ENCODE results near the gene MORN1.

The MORN1 gene

GRCh38 chr1:2395245-2395644 is 3.9 kb upstream of the MORN1 start:
- TF ChIP-seq ZFP3 (CRISPR knock-in tag; IDR thresholded peaks at IDR 0.05) (no peak), POU6F1 (CRISPR knock-in tag; IDR thresholded peaks at IDR 0.05; ENCODE audit: borderline replicate concordance, low read depth) (no peak), ZNF70 (CRISPR knock-in tag; IDR thresholded peaks at IDR 0.05) (no peak), CSRNP3 (CRISPR knock-in tag; IDR thresholded peaks at IDR 0.05) (no peak), ESRRG (CRISPR knock-in tag; IDR thresholded peaks at IDR 0.05) (no peak), PATZ1 (CRISPR knock-in tag; IDR thresholded peaks at IDR 0.05; ENCODE audit: borderline replicate concordance) (no peak), ZFP30 (CRISPR knock-in tag; IDR thresholded peaks at IDR 0.05) (no peak), CREB5 (CRISPR knock-in tag; IDR thresholded peaks at IDR 0.05; ENCODE audit: low read depth) (no peak), ISL1 (CRISPR knock-in tag; IDR thresholded peaks at IDR 0.05) (no peak), ZC3H10 (CRISPR knock-in tag; IDR thresholded peaks at IDR 0.05) (no peak), TSHZ2 (CRISPR knock-in tag; IDR thresholded peaks at IDR 0.05) (no peak), ARNTL (CRISPR knock-in tag; IDR thresholded peaks at IDR 0.05; ENCODE audit: borderline replicate concordance, low read depth) (no peak), CSDC2 (CRISPR knock-in tag; IDR thresholded peaks at IDR 0.05) (no peak), PPARA (CRISPR knock-in tag; IDR thresholded peaks at IDR 0.05; ENCODE audit: borderline replicate concordance) (no peak), ZNF565 (CRISPR knock-in tag; conservative IDR thresholded peaks at IDR 0.05; ENCODE audit: low read depth) (no peak), SNAI2 (CRISPR knock-in tag; IDR thresholded peaks at IDR 0.05) (no peak), TOX (CRISPR knock-in tag; IDR thresholded peaks at IDR 0.05; ENCODE audit: borderline replicate concordance) (no peak), OSR1 (CRISPR knock-in tag; IDR thresholded peaks at IDR 0.05) (no peak), ZNF8 (CRISPR knock-in tag; IDR thresholded peaks at IDR 0.05) (no peak)
- ATAC-seq, result no peak

- TF ChIP-seq ARNTL (CRISPR knock-in tag; IDR thresholded peaks at IDR 0.05; ENCODE audit: borderline replicate concordance, low read depth), result no peak
- no peak for TF ChIP-seq GLIS3 (CRISPR knock-in tag; IDR thresholded peaks at IDR 0.05)
- no peak for ATAC-seq
Observed at GRCh38 chr1:2394761-2395160, 3.4 kb upstream of the MORN1 start.

GRCh38 chr1:2394220-2394619 is 2.9 kb upstream of the MORN1 start:
- TF ChIP-seq POU6F1 (CRISPR knock-in tag; IDR thresholded peaks at IDR 0.05; ENCODE audit: borderline replicate concordance, low read depth) (no peak), TOX (CRISPR knock-in tag; IDR thresholded peaks at IDR 0.05; ENCODE audit: borderline replicate concordance) (no peak), SNAI2 (CRISPR knock-in tag; IDR thresholded peaks at IDR 0.05) (no peak), BACH2 (CRISPR knock-in tag; IDR thresholded peaks at IDR 0.05; ENCODE audit: borderline replicate concordance) (no peak), RARB (CRISPR knock-in tag; IDR thresholded peaks at IDR 0.05) (no peak), ZFP30 (CRISPR knock-in tag; IDR thresholded peaks at IDR 0.05) (no peak), ZNF565 (CRISPR knock-in tag; conservative IDR thresholded peaks at IDR 0.05; ENCODE audit: low read depth) (no peak), CSRNP3 (CRISPR knock-in tag; IDR thresholded peaks at IDR 0.05) (no peak)
- ATAC-seq, result no peak
